Bladder microvascular endothelial cell (primary cell): Measurements from ENCODE around the gene REV3L. TPM values are rescaled to one million over a fixed set of nuclear protein-coding genes. Genes with fewer than 3 reads are reported as not detected.

Experiments used
- total RNA-seq: library from RNA; depleted of rRNA; stranded (reverse); fragments of >200 nt; gene quantifications from 2 replicates; pipeline ENCODE4 v1.2.3, GENCODE V29; 2014

REV3L gene, protein sequence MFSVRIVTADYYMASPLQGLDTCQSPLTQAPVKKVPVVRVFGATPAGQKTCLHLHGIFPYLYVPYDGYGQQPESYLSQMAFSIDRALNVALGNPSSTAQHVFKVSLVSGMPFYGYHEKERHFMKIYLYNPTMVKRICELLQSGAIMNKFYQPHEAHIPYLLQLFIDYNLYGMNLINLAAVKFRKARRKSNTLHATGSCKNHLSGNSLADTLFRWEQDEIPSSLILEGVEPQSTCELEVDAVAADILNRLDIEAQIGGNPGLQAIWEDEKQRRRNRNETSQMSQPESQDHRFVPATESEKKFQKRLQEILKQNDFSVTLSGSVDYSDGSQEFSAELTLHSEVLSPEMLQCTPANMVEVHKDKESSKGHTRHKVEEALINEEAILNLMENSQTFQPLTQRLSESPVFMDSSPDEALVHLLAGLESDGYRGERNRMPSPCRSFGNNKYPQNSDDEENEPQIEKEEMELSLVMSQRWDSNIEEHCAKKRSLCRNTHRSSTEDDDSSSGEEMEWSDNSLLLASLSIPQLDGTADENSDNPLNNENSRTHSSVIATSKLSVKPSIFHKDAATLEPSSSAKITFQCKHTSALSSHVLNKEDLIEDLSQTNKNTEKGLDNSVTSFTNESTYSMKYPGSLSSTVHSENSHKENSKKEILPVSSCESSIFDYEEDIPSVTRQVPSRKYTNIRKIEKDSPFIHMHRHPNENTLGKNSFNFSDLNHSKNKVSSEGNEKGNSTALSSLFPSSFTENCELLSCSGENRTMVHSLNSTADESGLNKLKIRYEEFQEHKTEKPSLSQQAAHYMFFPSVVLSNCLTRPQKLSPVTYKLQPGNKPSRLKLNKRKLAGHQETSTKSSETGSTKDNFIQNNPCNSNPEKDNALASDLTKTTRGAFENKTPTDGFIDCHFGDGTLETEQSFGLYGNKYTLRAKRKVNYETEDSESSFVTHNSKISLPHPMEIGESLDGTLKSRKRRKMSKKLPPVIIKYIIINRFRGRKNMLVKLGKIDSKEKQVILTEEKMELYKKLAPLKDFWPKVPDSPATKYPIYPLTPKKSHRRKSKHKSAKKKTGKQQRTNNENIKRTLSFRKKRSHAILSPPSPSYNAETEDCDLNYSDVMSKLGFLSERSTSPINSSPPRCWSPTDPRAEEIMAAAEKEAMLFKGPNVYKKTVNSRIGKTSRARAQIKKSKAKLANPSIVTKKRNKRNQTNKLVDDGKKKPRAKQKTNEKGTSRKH (N-terminal part only)
- total RNA-seq, result 22.2 and 48.3 TPM in 2 replicates

DNA sequence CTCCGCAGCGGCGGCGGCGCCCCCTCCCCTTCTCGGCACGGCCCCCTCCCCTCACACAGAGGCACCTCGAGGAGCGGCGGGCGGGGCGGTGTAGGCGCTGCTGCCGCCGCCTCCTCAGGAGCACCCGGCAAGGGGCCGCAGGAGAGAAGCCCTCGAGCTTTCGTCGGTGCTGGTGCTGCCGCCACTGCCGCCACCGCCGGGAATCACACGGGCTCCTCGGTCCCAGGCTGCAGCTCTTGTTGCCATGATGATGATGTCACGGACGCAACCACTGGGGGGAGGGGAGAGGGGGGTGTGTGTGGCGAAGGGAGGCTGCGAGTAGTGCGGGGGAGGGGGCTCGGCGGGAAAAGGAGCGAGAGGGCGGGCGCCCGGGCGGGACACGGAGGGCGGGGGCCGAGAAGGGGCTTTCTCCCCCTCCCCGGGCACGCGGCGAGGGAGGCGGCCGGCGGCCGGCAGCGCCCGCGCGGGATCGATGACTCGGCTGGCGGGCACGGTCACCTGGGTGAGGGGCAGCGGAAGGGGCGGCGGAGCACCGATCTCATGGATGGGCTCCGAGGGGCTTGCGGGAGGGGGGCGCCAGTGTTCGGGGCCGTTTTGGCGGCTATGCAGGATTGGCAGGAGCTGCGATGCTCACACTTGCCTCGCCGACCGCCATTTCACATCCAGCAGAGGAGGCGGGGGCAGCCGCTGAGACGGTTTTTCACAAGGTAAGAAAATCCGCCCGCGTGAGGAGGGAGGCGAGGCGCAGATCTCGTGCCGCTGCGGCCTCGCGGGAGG is at the start of gene REV3L:
TSS of gene REV3L (minus strand) at position 260 of the 777 bp plus-strand sequence. CDS start 330 bp downstream, outside the sequence.

Other genes starting within 250 kb of the REV3L start
- gene TRAF3IP2, start 122.7 kb upstream of the REV3L start, total RNA-seq, result 11.6 and 14.1 TPM in 2 replicates